Non-pigmented ciliary epithelial cell (primary cell): ENCODE measurements around the gene RBM6.

Experiments used
- DNase-seq: peaks from one replicate; pipeline ENCODE4 v3.0.0-alpha.2; 2010; ENCODE audit warnings: low read depth

RBM6 gene

DNA sequence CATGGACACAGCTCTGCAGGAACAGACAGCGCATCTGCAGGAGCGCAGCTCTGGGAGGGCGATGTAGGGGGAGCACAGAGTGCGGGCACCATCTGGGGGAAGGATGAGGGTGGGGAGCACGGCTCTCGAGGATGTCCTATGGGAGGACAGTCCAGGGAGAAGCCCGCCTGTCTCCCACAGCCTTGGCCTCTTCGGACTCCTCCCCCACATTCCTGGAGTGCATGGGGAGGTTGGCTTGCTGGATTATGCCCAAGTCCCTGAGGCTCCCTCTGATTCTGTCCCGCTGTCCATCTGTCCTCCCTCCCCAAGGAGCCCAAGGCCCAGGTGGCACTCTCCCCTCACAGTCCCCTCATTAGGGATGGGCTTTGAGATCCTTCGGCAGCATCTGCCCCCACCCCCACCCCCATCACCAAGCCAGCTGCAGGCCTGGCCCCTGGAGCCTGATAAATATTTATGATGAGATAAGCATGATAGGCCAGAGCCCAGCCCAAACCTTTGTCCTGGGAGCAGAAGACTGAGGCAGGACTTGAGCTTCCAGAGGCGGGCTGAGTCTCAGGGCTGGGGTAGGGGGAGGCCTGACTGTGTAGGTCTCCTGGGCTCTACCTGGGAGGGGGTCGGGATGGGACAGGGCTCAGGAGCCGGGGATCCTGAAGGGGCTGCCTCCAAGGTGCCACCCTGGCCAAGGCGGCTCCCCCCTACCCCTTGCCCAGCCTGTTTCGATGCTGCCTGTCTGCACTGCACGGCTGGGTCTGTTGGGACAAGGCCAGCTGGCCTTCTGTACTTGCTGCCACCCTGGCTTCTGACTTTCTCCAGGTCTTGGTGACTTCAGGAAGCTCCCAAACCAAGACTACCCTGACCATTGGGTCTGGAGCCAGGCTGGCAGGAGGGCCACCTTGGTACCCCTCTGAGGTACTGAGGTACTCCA lies 186.6 kb downstream of the RBM6 start:
- no peak for DNase-seq
